ENCODE data around the gene ZMYM2. TPM values are rescaled to one million over a fixed set of nuclear protein-coding genes. Genes with fewer than 3 reads are reported as not detected.

ZMYM2 gene
- polyA plus RNA-seq, 2 donors = 15.8 to 26.3 TPM

DNA sequence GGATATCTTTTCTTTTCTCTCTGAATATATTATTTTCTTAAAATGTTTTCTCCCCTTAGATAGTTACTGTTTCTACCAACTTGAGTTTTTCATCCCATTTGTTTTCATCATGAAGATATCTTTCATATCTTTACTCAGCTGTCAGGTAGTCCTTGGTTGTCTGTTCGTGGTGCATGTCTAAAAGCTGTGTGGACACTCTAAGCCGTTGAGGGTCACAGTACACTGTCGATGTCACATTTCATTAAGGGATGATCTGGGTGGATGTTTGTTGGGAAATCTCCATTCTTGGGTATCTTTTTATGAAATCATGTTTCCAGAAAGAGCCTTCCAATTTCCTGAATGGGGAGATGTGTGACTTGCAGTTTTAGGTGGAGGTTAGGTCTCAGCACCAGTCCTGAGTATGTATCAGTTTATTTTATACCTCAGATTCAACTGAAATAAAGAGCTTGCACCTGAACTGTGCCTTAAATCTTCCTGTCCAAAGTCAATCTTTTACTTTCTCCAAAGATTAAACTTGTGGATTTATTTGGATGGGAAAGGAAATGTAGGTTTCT lies 23.2 kb downstream of the ZMYM2 start:
- no peak overlapping the region for H3K4me3 ChIP-seq (ENCODE audit: low read depth in 1 of 2, low read length in 2 of 2)
- no peaks in the 10 kb centered on the region for H3K9me3 ChIP-seq (ENCODE audit: control insufficient read depth in 2 of 2, insufficient read depth in 1 of 2, low read depth in 1 of 2, low read length in 1 of 2)
- 87 to 91% methylated on average over 3 of the region's 3 CpGs for WGBS, 2 donors
- no peaks in the 10 kb centered on the region for H3K4me1 ChIP-seq (ENCODE audit: control insufficient read depth in 2 of 2, insufficient read depth in 2 of 2, low read length in 1 of 2)
- H3K27ac ChIP-seq (ENCODE audit: low read depth in 2 of 2, low read length in 1 of 2) = no peak overlapping the region
- H3K27me3 ChIP-seq (ENCODE audit: control insufficient read depth in 1 of 2, insufficient read depth in 2 of 2, low read length in 2 of 2) = no peaks in the 10 kb centered on the region
- H3K36me3 ChIP-seq (ENCODE audit: control insufficient read depth in 2 of 2, insufficient read depth in 2 of 2, low read length in 1 of 2) = no peaks in the 10 kb centered on the region

DNA sequence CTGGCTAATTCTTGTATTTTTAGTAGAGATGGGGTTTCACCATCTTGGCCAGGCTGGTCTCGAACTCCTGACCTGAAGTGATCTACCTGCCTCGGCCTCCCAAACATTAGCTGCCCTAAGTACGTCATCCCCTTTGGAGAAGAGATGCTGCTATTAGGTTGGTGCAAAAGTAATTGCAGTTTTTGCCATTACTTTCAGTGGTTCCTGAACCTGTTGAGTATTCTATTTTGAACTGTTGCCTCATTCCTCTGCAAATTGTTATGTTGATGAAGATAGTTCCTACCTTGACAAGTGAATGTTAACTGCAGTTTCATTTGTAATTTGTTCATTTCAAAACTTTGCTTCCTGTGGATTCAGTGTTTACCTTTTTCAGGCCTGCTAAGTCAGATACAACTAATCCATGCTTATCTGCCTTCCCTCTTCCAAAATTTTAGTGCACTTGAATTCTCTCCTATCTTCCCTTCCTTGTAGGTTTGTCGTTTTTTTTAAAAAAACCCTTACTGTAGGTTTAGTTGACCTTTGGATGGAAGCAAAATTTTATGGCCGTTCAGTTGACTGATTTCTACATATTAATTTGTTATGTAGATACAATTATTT lies 24.0 kb downstream of the ZMYM2 start:
- Histone ChIP-seq H3K4me1 (ENCODE audit: control insufficient read depth in 2 of 2, insufficient read depth in 2 of 2, low read length in 1 of 2) (no peaks in the 10 kb centered on the region), H3K9me3 (ENCODE audit: control insufficient read depth in 2 of 2, insufficient read depth in 1 of 2, low read depth in 1 of 2, low read length in 1 of 2) (no peaks in the 10 kb centered on the region), H3K27ac (ENCODE audit: low read depth in 2 of 2, low read length in 1 of 2) (no peak overlapping the region), H3K4me3 (ENCODE audit: low read depth in 1 of 2, low read length in 2 of 2) (no peak overlapping the region), H3K36me3 (ENCODE audit: control insufficient read depth in 2 of 2, insufficient read depth in 2 of 2, low read length in 1 of 2) (no peaks in the 10 kb centered on the region), H3K27me3 (ENCODE audit: control insufficient read depth in 1 of 2, insufficient read depth in 2 of 2, low read length in 2 of 2) (no peaks in the 10 kb centered on the region)
- 85 to 87% methylated on average over 5 of the region's 5 CpGs for WGBS, 2 donors

GRCh38 chr13:19984430-19985218 lies 26.1 kb downstream of the ZMYM2 start:
- WGBS, 2 donors = 66 to 67% methylated on average over 5 of the region's 5 CpGs
- H3K4me3 ChIP-seq (ENCODE audit: low read depth in 1 of 2, low read length in 2 of 2) = no peak overlapping the region
- no peaks in the 10 kb centered on the region for H3K27me3 ChIP-seq (ENCODE audit: control insufficient read depth in 1 of 2, insufficient read depth in 2 of 2, low read length in 2 of 2)
- no peaks in the 10 kb centered on the region for H3K36me3 ChIP-seq (ENCODE audit: control insufficient read depth in 2 of 2, insufficient read depth in 2 of 2, low read length in 1 of 2)
- no peaks in the 10 kb centered on the region for H3K4me1 ChIP-seq (ENCODE audit: control insufficient read depth in 2 of 2, insufficient read depth in 2 of 2, low read length in 1 of 2)
- H3K27ac ChIP-seq (ENCODE audit: low read depth in 2 of 2, low read length in 1 of 2) = no peak overlapping the region
- no peaks in the 10 kb centered on the region for H3K9me3 ChIP-seq (ENCODE audit: control insufficient read depth in 2 of 2, insufficient read depth in 1 of 2, low read depth in 1 of 2, low read length in 1 of 2)

DNA sequence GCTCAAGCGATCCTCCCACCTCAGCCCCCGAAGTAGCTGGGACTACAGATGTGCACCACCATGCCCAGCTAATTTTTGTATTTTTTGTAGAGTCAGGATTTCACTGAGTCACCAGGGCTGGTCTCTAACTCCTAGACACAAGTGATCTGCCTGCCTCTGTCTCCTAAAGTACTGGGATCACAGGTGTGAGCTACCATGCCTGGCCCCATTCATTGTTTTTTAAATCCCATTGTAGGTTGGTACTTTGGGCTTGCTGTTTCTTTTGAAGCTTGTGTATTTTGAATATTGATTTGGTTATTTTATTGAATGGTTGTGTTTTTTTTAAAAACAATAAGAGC lies 26.7 kb downstream of the ZMYM2 start:
- no peak overlapping the region for H3K4me3 ChIP-seq (ENCODE audit: low read depth in 1 of 2, low read length in 2 of 2)
- no peaks in the 10 kb centered on the region for H3K27me3 ChIP-seq (ENCODE audit: control insufficient read depth in 1 of 2, insufficient read depth in 2 of 2, low read length in 2 of 2)
- H3K27ac ChIP-seq (ENCODE audit: low read depth in 2 of 2, low read length in 1 of 2) = no peak overlapping the region
- no peaks in the 10 kb centered on the region for H3K36me3 ChIP-seq (ENCODE audit: control insufficient read depth in 2 of 2, insufficient read depth in 2 of 2, low read length in 1 of 2)
- 43 to 58% methylated on average over 2 of the region's 2 CpGs for WGBS, 2 donors
- H3K4me1 ChIP-seq (ENCODE audit: control insufficient read depth in 2 of 2, insufficient read depth in 2 of 2, low read length in 1 of 2) = no peaks in the 10 kb centered on the region
- H3K9me3 ChIP-seq (ENCODE audit: control insufficient read depth in 2 of 2, insufficient read depth in 1 of 2, low read depth in 1 of 2, low read length in 1 of 2) = no peaks in the 10 kb centered on the region

DNA sequence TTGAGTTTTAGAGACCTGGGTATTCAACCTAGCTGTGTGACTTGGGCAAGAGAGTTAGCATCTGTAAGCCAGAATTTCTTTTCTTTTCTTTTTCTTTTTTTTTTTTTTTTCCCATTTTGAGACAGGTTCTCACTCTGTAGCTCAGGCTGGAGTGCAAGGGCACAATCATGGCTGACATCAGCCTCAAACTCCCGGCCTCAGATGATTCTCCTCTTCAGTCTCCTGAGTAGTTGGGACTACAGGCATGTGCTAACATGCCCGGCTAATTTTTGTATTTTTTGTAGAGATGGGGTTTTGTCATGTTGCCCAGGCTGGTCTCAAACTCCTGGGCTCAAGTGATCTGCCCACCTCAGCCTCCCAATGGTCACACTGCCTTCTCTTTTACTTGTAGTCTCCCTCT lies 33.0 kb downstream of the ZMYM2 start:
- H3K36me3 ChIP-seq (ENCODE audit: control insufficient read depth in 2 of 2, insufficient read depth in 2 of 2, low read length in 1 of 2) = peaks cover 0 to 6% of the 10 kb centered on the region in 2 donors
- H3K27me3 ChIP-seq (ENCODE audit: control insufficient read depth in 1 of 2, insufficient read depth in 2 of 2, low read length in 2 of 2) = no peaks in the 10 kb centered on the region
- peaks cover 0 to under 1% of the 10 kb centered on the region in 2 donors for H3K4me1 ChIP-seq (ENCODE audit: control insufficient read depth in 2 of 2, insufficient read depth in 2 of 2, low read length in 1 of 2)
- 86 to 88% methylated on average over 2 of the region's 2 CpGs for WGBS, 2 donors
- H3K27ac ChIP-seq (ENCODE audit: low read depth in 2 of 2, low read length in 1 of 2) = no peak overlapping the region
- no peaks in the 10 kb centered on the region for H3K9me3 ChIP-seq (ENCODE audit: control insufficient read depth in 2 of 2, insufficient read depth in 1 of 2, low read depth in 1 of 2, low read length in 1 of 2)
- no peak overlapping the region for H3K4me3 ChIP-seq (ENCODE audit: low read depth in 1 of 2, low read length in 2 of 2)

DNA sequence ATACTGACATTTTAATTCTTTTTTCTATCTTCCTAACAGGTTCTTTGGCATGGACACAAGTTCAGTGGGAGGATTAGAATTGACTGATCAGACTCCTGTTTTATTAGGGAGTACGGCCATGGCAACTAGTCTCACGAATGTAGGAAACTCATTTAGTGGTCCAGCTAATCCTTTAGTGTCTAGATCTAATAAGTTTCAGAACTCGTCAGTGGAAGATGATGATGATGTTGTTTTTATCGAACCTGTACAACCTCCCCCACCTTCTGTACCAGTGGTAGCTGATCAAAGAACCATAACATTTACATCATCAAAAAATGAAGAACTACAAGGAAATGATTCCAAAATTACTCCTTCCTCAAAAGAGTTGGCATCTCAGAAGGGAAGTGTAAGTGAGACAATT lies 34.5 kb downstream of the ZMYM2 start:
- H3K27ac ChIP-seq (ENCODE audit: low read depth in 2 of 2, low read length in 1 of 2) = no peak overlapping the region
- H3K4me1 ChIP-seq (ENCODE audit: control insufficient read depth in 2 of 2, insufficient read depth in 2 of 2, low read length in 1 of 2) = peaks cover 0 to 3% of the 10 kb centered on the region in 2 donors
- WGBS, 2 donors = 83 to 89% methylated on average over 4 of the region's 4 CpGs
- peaks cover 0 to 9% of the 10 kb centered on the region in 2 donors for H3K36me3 ChIP-seq (ENCODE audit: control insufficient read depth in 2 of 2, insufficient read depth in 2 of 2, low read length in 1 of 2)
- H3K4me3 ChIP-seq (ENCODE audit: low read depth in 1 of 2, low read length in 2 of 2) = no peak overlapping the region
- H3K9me3 ChIP-seq (ENCODE audit: control insufficient read depth in 2 of 2, insufficient read depth in 1 of 2, low read depth in 1 of 2, low read length in 1 of 2) = no peaks in the 10 kb centered on the region
- H3K27me3 ChIP-seq (ENCODE audit: control insufficient read depth in 1 of 2, insufficient read depth in 2 of 2, low read length in 2 of 2) = no peaks in the 10 kb centered on the region

DNA sequence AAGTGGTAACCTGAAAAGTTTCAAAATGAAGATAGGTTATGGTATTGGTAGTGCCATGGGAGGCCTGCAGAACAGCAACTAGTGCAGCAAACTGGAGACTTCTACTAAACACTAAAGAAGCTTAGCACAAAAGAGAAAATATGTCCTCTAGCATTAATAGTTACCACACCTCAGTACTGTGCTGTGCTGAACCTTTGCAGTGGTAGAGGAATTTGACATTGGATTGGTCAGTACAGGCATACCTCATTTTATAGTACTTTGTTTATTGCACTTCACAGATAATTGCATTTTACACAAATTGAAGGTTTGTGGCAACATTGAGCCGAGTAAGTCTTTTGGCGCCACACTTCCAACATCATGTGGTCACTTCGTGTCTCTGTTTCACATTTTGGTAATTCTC lies 40.4 kb downstream of the ZMYM2 start:
- H3K9me3 ChIP-seq (ENCODE audit: control insufficient read depth in 2 of 2, insufficient read depth in 1 of 2, low read depth in 1 of 2, low read length in 1 of 2) = no peaks in the 10 kb centered on the region
- WGBS, 2 donors = 95% methylated on average over 3 of the region's 3 CpGs
- no peak overlapping the region for H3K4me3 ChIP-seq (ENCODE audit: low read depth in 1 of 2, low read length in 2 of 2)
- no peaks in the 10 kb centered on the region for H3K27me3 ChIP-seq (ENCODE audit: control insufficient read depth in 1 of 2, insufficient read depth in 2 of 2, low read length in 2 of 2)
- peaks cover 0 to 3% of the 10 kb centered on the region in 2 donors for H3K4me1 ChIP-seq (ENCODE audit: control insufficient read depth in 2 of 2, insufficient read depth in 2 of 2, low read length in 1 of 2)
- H3K27ac ChIP-seq (ENCODE audit: low read depth in 2 of 2, low read length in 1 of 2) = no peak overlapping the region
- H3K36me3 ChIP-seq (ENCODE audit: control insufficient read depth in 2 of 2, insufficient read depth in 2 of 2, low read length in 1 of 2) = peaks cover 0 to 8% of the 10 kb centered on the region in 2 donors

DNA sequence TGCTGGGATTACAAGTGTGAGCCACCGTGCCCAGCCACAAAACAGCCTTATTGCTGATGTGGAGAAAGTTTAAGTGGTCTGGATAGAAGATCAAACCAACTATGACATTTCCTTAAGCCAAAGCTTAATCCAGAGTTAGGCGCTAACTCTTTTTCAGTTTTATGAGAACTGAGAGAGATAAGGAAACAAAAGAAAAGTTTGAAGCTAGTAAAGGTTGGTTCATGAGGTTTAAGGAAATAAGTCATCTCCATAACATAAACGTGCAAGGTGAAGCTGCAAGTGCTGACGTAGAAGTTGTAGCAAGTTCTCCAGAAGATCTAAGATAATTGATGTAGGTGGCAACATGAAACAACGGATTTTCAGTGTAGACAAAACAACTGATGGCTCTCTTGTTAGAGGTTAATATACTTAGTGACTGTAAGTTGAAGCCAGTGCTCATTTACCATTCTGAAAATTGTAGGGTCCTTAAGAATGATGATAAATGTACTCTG lies 41.6 kb downstream of the ZMYM2 start:
- Histone ChIP-seq H3K36me3 (ENCODE audit: control insufficient read depth in 2 of 2, insufficient read depth in 2 of 2, low read length in 1 of 2) (peaks cover 0 to 8% of the 10 kb centered on the region in 2 donors), H3K27me3 (ENCODE audit: control insufficient read depth in 1 of 2, insufficient read depth in 2 of 2, low read length in 2 of 2) (no peaks in the 10 kb centered on the region), H3K4me1 (ENCODE audit: control insufficient read depth in 2 of 2, insufficient read depth in 2 of 2, low read length in 1 of 2) (peaks cover 0 to 3% of the 10 kb centered on the region in 2 donors), H3K9me3 (ENCODE audit: control insufficient read depth in 2 of 2, insufficient read depth in 1 of 2, low read depth in 1 of 2, low read length in 1 of 2) (no peaks in the 10 kb centered on the region), H3K4me3 (ENCODE audit: low read depth in 1 of 2, low read length in 2 of 2) (no peak overlapping the region), H3K27ac (ENCODE audit: low read depth in 2 of 2, low read length in 1 of 2) (no peak overlapping the region)
- 79 to 85% methylated on average over 5 of the region's 5 CpGs for WGBS, 2 donors

- Histone ChIP-seq H3K27me3 (ENCODE audit: control insufficient read depth in 1 of 2, insufficient read depth in 2 of 2, low read length in 2 of 2) (no peaks in the 10 kb centered on the region), H3K36me3 (ENCODE audit: control insufficient read depth in 2 of 2, insufficient read depth in 2 of 2, low read length in 1 of 2) (peaks cover 0 to 5% of the 10 kb centered on the region in 2 donors), H3K9me3 (ENCODE audit: control insufficient read depth in 2 of 2, insufficient read depth in 1 of 2, low read depth in 1 of 2, low read length in 1 of 2) (no peaks in the 10 kb centered on the region), H3K27ac (ENCODE audit: low read depth in 2 of 2, low read length in 1 of 2) (no peak overlapping the region), H3K4me3 (ENCODE audit: low read depth in 1 of 2, low read length in 2 of 2) (no peak overlapping the region), H3K4me1 (ENCODE audit: control insufficient read depth in 2 of 2, insufficient read depth in 2 of 2, low read length in 1 of 2) (peaks cover 0 to 2% of the 10 kb centered on the region in 2 donors)
- 72 to 79% methylated on average over 4 of the region's 4 CpGs for WGBS, 2 donors
Measured at GRCh38 chr13:20001366-20002190, 43.1 kb downstream of the ZMYM2 start.
